GM18499 (cell line): Measurements from ENCODE around the gene COX18.
A peak's percentile ranks its signal among the peaks of the same experiment; 100 is the strongest.

ENCODE experiments used
- ATAC-seq: cut with Tn5 transposase; IDR thresholded peaks from one replicate; pipeline ENCODE4 v1.9.1; 2021; ENCODE audit warnings: moderate number of reproducible peaks; ENCODE audit not compliant: insufficient read depth, unreplicated experiment

COX18 gene

DNA sequence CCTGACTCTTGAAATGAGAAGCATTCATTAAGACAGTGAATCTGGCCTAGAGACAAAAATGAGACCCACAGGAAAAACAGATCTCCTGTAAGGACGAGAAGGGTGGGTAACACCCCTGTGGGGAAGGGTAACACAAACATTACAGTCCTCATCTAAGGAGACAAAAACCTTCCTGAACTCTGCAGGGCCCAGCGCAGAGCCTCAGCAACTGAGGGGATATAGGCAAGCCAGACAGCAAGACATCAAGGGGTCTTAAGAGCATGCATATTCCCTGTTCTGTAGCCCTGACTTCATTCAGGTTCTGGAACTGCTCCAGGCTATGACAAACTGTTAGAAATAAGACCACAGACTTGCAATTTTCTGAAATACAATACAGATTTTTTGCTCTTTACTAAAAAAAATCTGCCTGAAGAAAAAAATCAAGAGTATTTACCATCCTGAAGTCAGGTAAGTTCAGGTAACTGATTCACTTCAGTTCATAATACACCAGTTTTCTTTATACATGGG, 15.5 kb downstream of the COX18 start:
- no peak for ATAC-seq

DNA sequence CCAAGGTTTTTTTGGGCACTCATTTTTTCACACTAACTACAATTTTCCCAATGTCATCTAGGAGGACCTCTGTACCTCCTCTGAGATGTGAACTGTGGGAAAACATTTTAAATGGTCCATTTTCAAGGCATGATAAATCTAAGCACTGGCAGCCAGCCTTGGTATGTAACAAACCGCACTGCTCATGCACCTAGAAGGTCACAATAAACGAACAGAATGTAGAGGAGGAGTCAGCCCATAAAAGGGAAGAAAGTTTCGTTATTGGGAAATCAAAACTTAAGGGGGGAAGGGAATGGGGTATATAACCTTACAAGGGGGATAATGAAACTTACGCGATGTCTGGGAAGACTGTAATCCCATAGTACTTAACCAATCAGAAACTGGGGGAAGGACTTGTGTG, 16.4 kb downstream of the COX18 start:
- ATAC-seq: no peak

DNA sequence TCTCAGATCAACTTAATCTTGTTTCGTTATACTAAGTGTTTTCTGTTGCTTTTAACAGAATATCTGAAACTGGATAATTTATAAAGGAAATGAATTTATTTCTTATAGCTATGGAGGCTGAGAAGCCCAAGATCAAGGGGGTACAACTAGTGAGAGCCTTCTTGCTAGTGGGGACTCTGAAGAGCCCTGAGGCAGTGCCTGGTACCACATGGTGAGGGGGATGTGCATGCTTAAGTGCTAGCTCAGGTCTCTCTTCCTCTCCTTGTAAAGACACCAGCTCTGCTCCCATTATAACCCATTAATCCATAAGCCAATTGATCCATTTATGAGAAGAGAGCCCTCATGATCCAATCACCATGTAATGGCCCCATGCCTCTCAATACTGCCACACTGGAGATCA, 17.9 kb downstream of the COX18 start:
- ATAC-seq: no peak

DNA sequence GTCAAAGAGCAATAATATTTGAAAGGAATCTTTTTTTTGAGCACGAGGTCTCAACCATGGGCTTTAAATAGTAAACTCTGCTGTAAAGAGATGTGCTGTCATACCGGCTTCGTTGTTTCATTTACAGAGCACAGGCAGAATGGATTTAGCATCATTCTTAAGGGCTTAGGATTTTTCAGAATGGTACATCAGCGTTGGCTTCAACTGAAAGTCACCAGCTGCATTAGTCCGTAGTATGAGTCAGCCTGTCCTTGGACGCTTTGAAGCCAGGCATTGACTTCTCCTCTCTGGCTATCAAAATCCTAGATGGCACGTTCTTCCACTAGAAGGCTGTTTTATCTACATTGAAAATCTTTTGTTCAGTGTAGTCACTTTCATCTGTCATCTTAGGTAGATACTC, 23.6 kb downstream of the COX18 start:
- ATAC-seq: no peak

DNA sequence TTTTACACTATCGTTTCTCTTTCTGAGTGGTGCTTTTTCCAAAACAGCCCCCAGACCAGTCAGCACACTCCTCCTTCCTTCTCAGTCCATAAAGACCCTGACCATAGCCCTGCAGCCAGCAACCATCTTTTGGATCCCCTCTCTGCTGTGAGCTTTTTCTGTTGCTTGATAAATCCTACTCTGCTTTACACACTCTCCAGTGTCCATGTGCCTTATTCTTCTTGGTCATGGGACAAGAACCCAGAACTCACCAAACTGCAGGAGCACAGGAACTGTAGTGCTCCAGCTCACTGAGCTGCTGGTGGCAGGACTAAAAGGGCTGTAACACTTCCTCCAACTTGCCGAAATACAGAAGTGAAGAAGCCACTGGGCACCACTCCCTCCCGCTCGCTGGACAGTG, 32.5 kb downstream of the COX18 start:
- ATAC-seq: no peak

GRCh38 chr4:73036123-73036522, 33.4 kb downstream of the COX18 start:
- ATAC-seq: no peak

- no peak for ATAC-seq
Measured at GRCh38 chr4:73034896-73035295, 34.6 kb downstream of the COX18 start.

DNA sequence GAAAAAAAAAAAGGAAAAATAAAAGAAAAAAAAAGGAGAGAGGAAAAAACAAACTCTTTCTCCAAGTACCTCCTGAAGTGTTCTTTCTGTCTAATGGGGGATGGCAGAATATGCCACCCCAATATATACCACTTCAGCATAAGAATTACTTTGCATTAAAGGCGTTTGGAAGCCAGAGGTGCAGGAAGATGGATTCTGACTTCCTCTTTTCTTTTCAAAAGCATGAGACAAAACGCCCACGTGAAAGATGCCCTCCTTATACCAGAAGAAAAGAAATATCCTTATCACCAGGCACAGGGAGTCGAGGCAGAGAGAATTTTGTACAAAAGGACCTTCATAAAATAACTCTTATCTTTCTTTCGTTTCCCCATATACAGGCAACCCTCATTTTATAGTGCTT, 40.9 kb downstream of the COX18 start:
- no peak for ATAC-seq

- ATAC-seq: no peak
Measured at GRCh38 chr4:73021634-73022033, 47.9 kb downstream of the COX18 start.

GRCh38 chr4:73019462-73020047, 50.0 kb downstream of the COX18 start:
- no peak for ATAC-seq

- no peak for ATAC-seq
Measured at GRCh38 chr4:73018595-73018994, 50.9 kb downstream of the COX18 start.

- no peak for ATAC-seq
Measured at GRCh38 chr4:73013310-73013709, 56.2 kb downstream of the COX18 start.

- no peak for ATAC-seq
Measured at GRCh38 chr4:73012673-73013072, 56.8 kb downstream of the COX18 start.

- ATAC-seq: no peak
Measured at GRCh38 chr4:73011629-73011985, 57.9 kb downstream of the COX18 start.

GRCh38 chr4:73010789-73011628, 58.5 kb downstream of the COX18 start:
- ATAC-seq: no peak

- ATAC-seq: no peak
Measured at GRCh38 chr4:73007526-73008100, 61.9 kb downstream of the COX18 start.

DNA sequence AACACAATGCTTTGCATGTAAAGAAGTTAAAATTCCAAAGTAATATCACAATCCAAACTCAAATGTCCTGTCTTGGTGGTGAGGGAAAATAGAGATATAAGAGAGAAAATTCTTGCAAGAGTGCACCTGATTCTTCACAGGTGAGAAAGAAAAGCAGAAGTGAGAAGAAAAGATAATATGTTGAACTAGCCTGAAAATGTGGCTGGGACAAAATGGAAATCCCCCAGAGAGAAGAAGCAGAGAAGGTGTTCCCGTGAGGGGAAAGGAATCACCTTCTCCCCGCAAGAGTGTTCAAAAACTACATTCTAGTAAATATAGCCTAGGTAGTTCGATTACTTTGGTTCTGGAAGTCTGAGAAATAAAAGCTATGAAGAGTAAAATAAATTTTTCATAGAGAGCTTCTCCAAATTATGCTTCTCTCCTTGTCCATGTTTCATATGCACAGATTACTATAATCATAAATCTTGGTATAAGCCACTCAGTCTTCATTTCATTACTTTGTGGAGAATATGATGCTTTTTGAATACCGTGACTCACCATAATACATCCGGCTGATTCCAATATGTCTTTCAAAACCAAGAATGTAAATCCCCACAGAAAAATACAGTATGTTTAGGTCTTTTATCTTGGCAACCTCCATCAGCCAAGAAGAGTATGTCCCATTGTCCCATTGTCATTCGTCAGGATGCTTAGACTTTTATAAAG, 63.1 kb downstream of the COX18 start:
- peak; percentile 96 for ATAC-seq

DNA sequence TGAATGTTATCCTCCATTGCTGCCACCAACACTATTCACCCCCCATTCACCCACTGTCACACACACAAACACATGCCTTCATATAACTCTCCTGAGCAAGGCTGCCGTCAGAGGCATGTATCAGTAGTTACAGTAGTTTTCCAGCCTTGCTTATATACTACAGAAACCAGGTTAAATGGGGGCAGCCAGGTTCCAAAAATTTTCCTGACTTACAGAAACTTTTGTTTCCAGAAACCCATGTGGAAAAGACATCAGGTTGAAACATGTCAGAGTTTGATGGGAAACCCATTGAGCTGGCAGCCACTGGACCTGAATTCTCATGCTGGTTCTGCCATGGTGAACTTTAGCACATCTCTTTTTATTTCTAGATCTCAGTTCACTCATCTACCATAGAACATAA, 64.0 kb downstream of the COX18 start:
- no peak for ATAC-seq
